Kidney (tissue), 14 donors: ENCODE measurements around the gene TFDP1. TPM values are rescaled to one million over a fixed set of nuclear protein-coding genes. Genes with fewer than 3 reads are reported as not detected.

Experiments used
- DNase-seq, 5 donors: peaks; one replicate each; pipeline ENCODE4 v3.0.0-alpha.2; 2013 to 2020
- FAIRE-seq: peaks from 2 replicates; lab custom pipeline; 2012; peaks lifted over from hg19 to GRCh38; lab: Jason Lieb, UNC
- H3K27ac ChIP-seq, 2 donors: one replicate each; pipeline ENCODE4 v1.7.0; 2013; ENCODE audit warnings: low read depth in 2 of 2, low read length in 2 of 2, inconsistent platforms in 1 of 2
- H3K27me3 ChIP-seq: one replicate; pipeline ENCODE4 v1.7.1; 2013; ENCODE audit warnings: low read length, inconsistent platforms; ENCODE audit not compliant: control insufficient read depth, insufficient read depth
- H3K36me3 ChIP-seq, 3 donors: one replicate each; pipeline versions ENCODE4 v1.7.0 to v1.7.1; 2013; ENCODE audit warnings: low read length in 3 of 3, control low read depth in 1 of 3, inconsistent platforms in 1 of 3; ENCODE audit not compliant: insufficient read depth in 3 of 3, control insufficient read depth in 2 of 3
- H3K4me1 ChIP-seq, 3 donors: one replicate each; pipeline versions ENCODE4 v1.7.0 to v1.7.1; 2013; ENCODE audit warnings: low read length in 3 of 3, inconsistent platforms in 1 of 3, low read depth in 1 of 3; ENCODE audit not compliant: control insufficient read depth in 2 of 3, insufficient read depth in 2 of 3
- H3K4me3 ChIP-seq, 3 donors: one replicate each; pipeline versions ENCODE4 v1.7.0 to v1.8.1; 2013; ENCODE audit warnings: low read length in 3 of 3, control low read depth in 1 of 3, inconsistent platforms in 1 of 3
- H3K9ac ChIP-seq, 3 donors: one replicate each; pipeline versions ENCODE4 v1.7.0 to v1.7.1; 2013; ENCODE audit warnings: low read length in 3 of 3, control low read depth in 1 of 3, inconsistent platforms in 1 of 3
- H3K9me3 ChIP-seq, 3 donors: one replicate each; pipeline versions ENCODE4 v1.7.0 to v1.7.1; 2013; ENCODE audit warnings: low read length in 3 of 3, control low read depth in 1 of 3, inconsistent platforms in 1 of 3; ENCODE audit not compliant: control insufficient read depth in 2 of 3, insufficient read depth in 1 of 3
- CTCF ChIP-seq: IDR thresholded peaks from 3 replicates; pipeline ENCODE4 v1.5.1; 2012; ENCODE audit warnings: mild to moderate bottlenecking, moderate library complexity, borderline replicate concordance; ENCODE audit not compliant: insufficient read depth; ENCODE audit errors: extremely low read depth
- intact Hi-C: fragments of 100-400 bp; cut with DNase I; formaldehyde crosslinking; loops from one replicate; pipeline ENCODE4 v1.11.1; 2022
- polyA plus RNA-seq: library from polyadenylated mRNA; stranded (reverse); fragments of 350-450 nt; fragmentation: Illumina TruSeq; extraction: RNeasy Lipid Tissue Mini Kit (QIAGEN cat#74804); gene quantifications from one replicate; pipeline ENCODE4 v1.2.3, GENCODE V29; 2014; ENCODE audit warnings: low read depth, low replicate concordance; ENCODE audit not compliant: insufficient read depth
- total RNA-seq: library from RNA; stranded (reverse); fragmentation: NEBNext Ultra II Directional; extraction: Animal tissue kit (Norgen Biotek cat#: 25700); gene quantifications from one replicate; pipeline ENCODE4 v1.2.1, GENCODE V29; 2021
- donor health status: control.
- donor health status: control.
- donor health status: control.
- donor health status: control.
- donor health status: control.
- donor health status: DM: yes; HTN: yes; CAD: no.
- donor health status: Normal renal cell carcinoma (clear cell type).

The TFDP1 gene
- total and polyA plus RNA-seq, 2 donors from 2014 or later: 33.8 to 46.9 TPM

DNA sequence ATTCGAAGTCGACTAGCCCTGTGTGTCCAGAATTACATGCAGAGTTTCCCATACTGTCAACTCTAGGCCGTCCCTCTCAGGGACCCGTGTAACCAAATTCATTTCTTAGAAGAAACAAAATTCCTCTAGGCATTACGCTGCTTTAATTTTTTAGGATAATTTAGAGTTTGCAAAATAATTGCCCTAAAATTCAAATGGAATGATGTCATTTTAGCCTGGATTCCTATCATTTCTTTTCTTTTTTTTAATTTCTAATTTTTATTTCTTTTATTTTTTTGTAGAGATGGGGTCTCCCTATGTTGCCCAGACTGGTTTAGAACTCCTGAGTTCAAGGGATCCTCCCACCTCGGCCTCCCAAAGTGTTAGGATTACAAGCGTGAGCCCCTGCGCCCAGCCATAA, 74.8 kb downstream of the TFDP1 start:
- H3K9ac ChIP-seq: no peak overlapping the region
- no peak for TF ChIP-seq CTCF
- intact Hi-C loops: no loop called here
- H3K9me3 ChIP-seq: peaks cover 0 to 12% (median 0%) of the 10 kb centered on the region in 3 donors
- DNase-seq (no peak), FAIRE-seq (no peak)
- H3K27me3 ChIP-seq: no peaks in the 10 kb centered on the region
- no peaks in the 10 kb centered on the region for H3K36me3 ChIP-seq
- no peak overlapping the region for H3K4me3 ChIP-seq
- H3K4me1 ChIP-seq: peaks cover 0 to 2% (median 0%) of the 10 kb centered on the region in 3 donors
- no peak overlapping the region for H3K27ac ChIP-seq

DNA sequence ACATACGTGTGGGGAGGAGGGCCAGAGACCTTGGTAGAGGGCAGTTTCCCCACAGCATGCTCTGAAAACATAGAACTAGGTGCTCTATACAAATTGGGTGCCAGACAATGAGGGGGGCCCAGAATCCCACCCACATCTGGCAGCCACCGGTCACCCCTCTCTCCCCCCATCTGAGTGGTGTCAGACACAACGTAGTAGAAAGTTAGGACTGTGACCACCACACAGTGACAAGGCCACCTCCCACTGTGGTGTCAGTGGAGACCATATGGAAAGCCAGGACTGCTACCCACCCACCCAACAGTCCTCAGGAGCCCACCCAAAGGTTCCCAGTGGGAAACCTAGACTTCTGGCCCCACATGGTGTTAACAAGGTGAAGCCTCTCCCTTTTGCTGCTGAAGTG, 75.5 kb downstream of the TFDP1 start:
- DNase-seq: peak in 1 of 5 donors; percentile 13
- Histone ChIP-seq H3K36me3 (no peaks in the 10 kb centered on the region), H3K27ac (no peak overlapping the region), H3K27me3 (no peaks in the 10 kb centered on the region), H3K9me3 (peaks cover 0 to 12% (median 0%) of the 10 kb centered on the region in 3 donors), H3K9ac (no peak overlapping the region), H3K4me3 (no peak overlapping the region), H3K4me1 (peaks cover 0 to 4% (median 0%) of the 10 kb centered on the region in 3 donors)
- no peak for TF ChIP-seq CTCF
- FAIRE-seq: no peak
- intact Hi-C loops: no loop called here

DNA sequence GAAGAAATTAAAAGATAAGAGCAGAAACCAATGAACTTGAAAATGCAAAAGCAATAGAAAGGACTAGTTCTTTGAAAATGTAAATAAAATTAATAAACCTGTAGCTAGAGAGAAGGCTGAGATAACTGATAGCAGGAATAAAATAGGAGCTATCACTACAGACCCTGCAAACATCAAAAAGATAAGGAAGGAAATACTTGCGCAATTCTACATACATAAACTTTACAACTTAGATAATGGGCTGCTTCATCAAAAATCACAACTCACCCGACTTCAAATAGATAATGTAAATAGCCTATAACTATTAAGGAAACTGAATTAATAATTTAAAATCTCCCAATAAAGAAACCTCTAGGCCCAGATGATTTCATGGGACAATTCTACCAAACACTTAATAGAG, 77.0 kb downstream of the TFDP1 start:
- Histone ChIP-seq H3K27me3 (no peaks in the 10 kb centered on the region), H3K27ac (no peak overlapping the region), H3K36me3 (no peaks in the 10 kb centered on the region), H3K4me1 (peaks cover 0 to 2% (median 0%) of the 10 kb centered on the region in 3 donors), H3K9me3 (peaks cover 0 to 12% (median 0%) of the 10 kb centered on the region in 3 donors), H3K9ac (no peak overlapping the region), H3K4me3 (no peak overlapping the region)
- TF ChIP-seq CTCF: no peak
- no peak for FAIRE-seq
- DNase-seq: no peak
- intact Hi-C loops: no loop called here

- no peaks in the 10 kb centered on the region for H3K36me3 ChIP-seq
- intact Hi-C loops: no loop called here
- peak in 2 of 5 donors; percentile 24 to 26 for DNase-seq
- no peak for FAIRE-seq
- H3K4me3 ChIP-seq: no peak overlapping the region
- H3K4me1 ChIP-seq: peaks cover 0 to 2% (median 0%) of the 10 kb centered on the region in 3 donors
- no peaks in the 10 kb centered on the region for H3K27me3 ChIP-seq
- H3K27ac ChIP-seq: no peak overlapping the region
- H3K9ac ChIP-seq: no peak overlapping the region
- TF ChIP-seq CTCF: no peak
- H3K9me3 ChIP-seq: peaks cover 0 to 12% (median 0%) of the 10 kb centered on the region in 3 donors
These were observed 79.4 kb downstream of the TFDP1 start for GRCh38 chr13:113663934-113664333.
